HT-29 (cell line): ENCODE results near the gene SSPN. TPM values are rescaled to one million over a fixed set of nuclear protein-coding genes. Genes with fewer than 3 reads are reported as not detected.
"Not testable (repeated sequence)": the region's sequence is repeated elsewhere in the genome, so short reads cannot be mapped to it uniquely, and the experiment has no call there.

ENCODE experiments used
- DNase-seq: peaks from one replicate; pipeline ENCODE4 v3.0.0-alpha.2; 2015; ENCODE audit warnings: low spot score
- total RNA-seq: library from RNA; depleted of rRNA; stranded (reverse); fragments of >200 nt; shearing (Covaris generic); gene quantifications from 2 replicates; pipeline ENCODE4 v1.2.3, GENCODE V29; 2014

Gene SSPN
- total RNA-seq, 1 experiment from 2014 or later: 3.2 TPM

- no peak for DNase-seq
These were observed 32.0 kb downstream of the SSPN start for GRCh38 chr12:26227361-26227745.

- DNase-seq: no peak
These were observed 34.5 kb downstream of the SSPN start for GRCh38 chr12:26229910-26230309.

GRCh38 chr12:26231470-26231869, 36.1 kb downstream of the SSPN start:
- DNase-seq: no peak

GRCh38 chr12:26231921-26232320, 36.5 kb downstream of the SSPN start:
- no peak for DNase-seq

- no peak for DNase-seq
These were observed 38.3 kb downstream of the SSPN start for GRCh38 chr12:26233631-26234030.

- DNase-seq: not testable (repeated sequence)
These were observed 40.1 kb downstream of the SSPN start for GRCh38 chr12:26235465-26235864.

- peak; percentile 77 for DNase-seq
These were observed 43.2 kb downstream of the SSPN start for GRCh38 chr12:26238341-26239121.

GRCh38 chr12:26239122-26239851, 43.9 kb downstream of the SSPN start:
- no peak for DNase-seq

- DNase-seq: peak; percentile 98
These were observed 44.8 kb downstream of the SSPN start for GRCh38 chr12:26239852-26240815.

- DNase-seq: peak; percentile 79
These were observed 45.7 kb downstream of the SSPN start for GRCh38 chr12:26241080-26241479.

GRCh38 chr12:26242683-26243082, 47.3 kb downstream of the SSPN start:
- DNase-seq: no peak

- no peak for DNase-seq
These were observed 49.1 kb downstream of the SSPN start for GRCh38 chr12:26244503-26244902.

- DNase-seq: peak; percentile 83
These were observed 50.0 kb downstream of the SSPN start for GRCh38 chr12:26245175-26245942.

- DNase-seq: peak; percentile 99
These were observed 51.3 kb downstream of the SSPN start for GRCh38 chr12:26246483-26247164.

GRCh38 chr12:26247873-26248272, 52.5 kb downstream of the SSPN start:
- DNase-seq: no peak

GRCh38 chr12:26250801-26251200, 55.4 kb downstream of the SSPN start:
- DNase-seq: no peak

GRCh38 chr12:26251600-26251999, 56.2 kb downstream of the SSPN start:
- no peak for DNase-seq

- DNase-seq: no peak
These were observed 57.6 kb downstream of the SSPN start for GRCh38 chr12:26252946-26253345.

- peak; percentile 83 for DNase-seq
These were observed 60.7 kb downstream of the SSPN start for GRCh38 chr12:26255893-26256645.
